Measurements from ENCODE around the gene INAVA. TPM values are rescaled to one million over a fixed set of nuclear protein-coding genes. Genes with fewer than 3 reads are reported as not detected.
A peak's percentile ranks its signal among the peaks of the same experiment; 100 is the strongest.

Gene INAVA
- total and polyA plus RNA-seq, 2 experiments from 2014 or later, result 25.3 to 43.9 TPM

DNA sequence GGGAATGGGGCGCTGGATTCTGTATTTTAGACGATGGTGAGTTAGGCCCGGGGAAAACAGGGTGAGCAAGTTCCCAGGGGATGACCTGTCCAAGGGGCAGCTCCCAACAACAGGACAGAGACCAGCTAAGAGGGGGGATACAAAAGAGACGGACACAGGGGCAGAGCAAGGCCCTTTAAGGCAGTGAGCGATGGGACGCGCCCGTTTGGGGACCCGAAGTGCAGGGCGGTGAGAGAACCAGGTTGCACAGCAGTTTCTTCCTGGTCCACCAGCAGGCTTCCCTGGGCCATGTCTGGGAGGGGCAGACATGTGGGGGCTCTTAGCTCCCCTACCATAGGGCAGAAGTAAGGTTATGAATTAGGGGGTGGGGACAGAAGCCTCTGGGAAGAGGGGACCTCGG, 22.0 kb downstream of the INAVA start:
- TF ChIP-seq, protein P1, sequence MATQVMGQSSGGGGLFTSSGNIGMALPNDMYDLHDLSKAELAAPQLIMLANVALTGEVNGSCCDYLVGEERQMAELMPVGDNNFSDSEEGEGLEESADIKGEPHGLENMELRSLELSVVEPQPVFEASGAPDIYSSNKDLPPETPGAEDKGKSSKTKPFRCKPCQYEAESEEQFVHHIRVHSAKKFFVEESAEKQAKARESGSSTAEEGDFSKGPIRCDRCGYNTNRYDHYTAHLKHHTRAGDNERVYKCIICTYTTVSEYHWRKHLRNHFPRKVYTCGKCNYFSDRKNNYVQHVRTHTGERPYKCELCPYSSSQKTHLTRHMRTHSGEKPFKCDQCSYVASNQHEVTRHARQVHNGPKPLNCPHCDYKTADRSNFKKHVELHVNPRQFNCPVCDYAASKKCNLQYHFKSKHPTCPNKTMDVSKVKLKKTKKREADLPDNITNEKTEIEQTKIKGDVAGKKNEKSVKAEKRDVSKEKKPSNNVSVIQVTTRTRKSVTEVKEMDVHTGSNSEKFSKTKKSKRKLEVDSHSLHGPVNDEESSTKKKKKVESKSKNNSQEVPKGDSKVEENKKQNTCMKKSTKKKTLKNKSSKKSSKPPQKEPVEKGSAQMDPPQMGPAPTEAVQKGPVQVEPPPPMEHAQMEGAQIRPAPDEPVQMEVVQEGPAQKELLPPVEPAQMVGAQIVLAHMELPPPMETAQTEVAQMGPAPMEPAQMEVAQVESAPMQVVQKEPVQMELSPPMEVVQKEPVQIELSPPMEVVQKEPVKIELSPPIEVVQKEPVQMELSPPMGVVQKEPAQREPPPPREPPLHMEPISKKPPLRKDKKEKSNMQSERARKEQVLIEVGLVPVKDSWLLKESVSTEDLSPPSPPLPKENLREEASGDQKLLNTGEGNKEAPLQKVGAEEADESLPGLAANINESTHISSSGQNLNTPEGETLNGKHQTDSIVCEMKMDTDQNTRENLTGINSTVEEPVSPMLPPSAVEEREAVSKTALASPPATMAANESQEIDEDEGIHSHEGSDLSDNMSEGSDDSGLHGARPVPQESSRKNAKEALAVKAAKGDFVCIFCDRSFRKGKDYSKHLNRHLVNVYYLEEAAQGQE (IDR thresholded peaks at IDR 0.05; ENCODE audit: unreplicated experiment), result no peak
- no peak for TF ChIP-seq STAT1 (IDR thresholded peaks at IDR 0.05; ENCODE audit: unreplicated experiment)
- peak overlapping the region; percentile 38; the same call in 2 of the 3 replicates for H3K4me3 Mint-ChIP-seq
- H3K4me1 ChIP-seq (ENCODE audit: insufficient read depth), result peaks cover 10% of the 10 kb centered on the region
- 0 out of 2 replicates have a peak, but pooled peaks cover 6% of the 10 kb centered on the region for H3K9me2 ChIP-seq (ENCODE audit: insufficient read depth)
- H3K36me3 ChIP-seq (ENCODE audit: insufficient read depth), result no peaks in the 10 kb centered on the region
- peak overlapping the region; percentile 69; the same call in 1 of the 2 replicates for H3K27ac ChIP-seq (ENCODE audit: low read depth)
- no peaks in the 10 kb centered on the region for H3K9me3 Mint-ChIP-seq
- H3K79me2 ChIP-seq (replicated peaks; ENCODE audit: insufficient read depth), result no peaks in the 10 kb centered on the region
- peak overlapping the region; percentile 24; the same call in 1 of the 2 replicates for H3K27ac Mint-ChIP-seq
- DNase-seq (ENCODE audit: low spot score) (peak; percentile 55), ATAC-seq (peak; percentile 27)
- H4K20me1 ChIP-seq (replicated peaks; ENCODE audit: insufficient read depth), result no peaks in the 10 kb centered on the region
- peak overlapping the region; percentile 97 for H2AFZ ChIP-seq
- peaks cover 21% of the 10 kb centered on the region for H3K36me3 Mint-ChIP-seq (ENCODE audit: low read depth)
- H3K4me2 ChIP-seq, result peak overlapping the region; percentile 85
- no peaks in the 10 kb centered on the region for H3F3A ChIP-seq (replicated peaks; ENCODE audit: low read depth)
- no peaks in the 10 kb centered on the region for H3K27me3 ChIP-seq (ENCODE audit: insufficient read depth)
- peaks cover 12% of the 10 kb centered on the region for H3K4me1 Mint-ChIP-seq
- H3K27me3 Mint-ChIP-seq (ENCODE audit: insufficient read depth, low read depth, poor library complexity), result peaks cover 12% of the 10 kb centered on the region
- H3K4me3 ChIP-seq, result peak overlapping the region; percentile 59

GRCh38 chr1:200917291-200917817, 22.7 kb downstream of the INAVA start:
- H3K27me3 Mint-ChIP-seq (ENCODE audit: insufficient read depth, low read depth, poor library complexity), result peaks cover 10% of the 10 kb centered on the region
- no peak for TF ChIP-seq ZNF114 (CRISPR knock-in tag; IDR thresholded peaks at IDR 0.05)
- Histone ChIP-seq H3K36me3 (ENCODE audit: insufficient read depth) (no peaks in the 10 kb centered on the region), H3F3A (replicated peaks; ENCODE audit: low read depth) (no peaks in the 10 kb centered on the region), H3K27ac (ENCODE audit: low read depth) (no peak overlapping the region), H3K4me3 (no peak overlapping the region), H3K27me3 (ENCODE audit: insufficient read depth) (no peaks in the 10 kb centered on the region), H4K20me1 (replicated peaks; ENCODE audit: insufficient read depth) (no peaks in the 10 kb centered on the region), H3K79me2 (replicated peaks; ENCODE audit: insufficient read depth) (no peaks in the 10 kb centered on the region), H3K9me2 (ENCODE audit: insufficient read depth) (0 out of 2 replicates have a peak, but pooled peaks cover 6% of the 10 kb centered on the region), H3K4me1 (ENCODE audit: insufficient read depth) (peaks cover 10% of the 10 kb centered on the region), H2AFZ (peak overlapping the region; percentile 97; the same call in 1 of the 2 replicates), H3K4me2 (peak overlapping the region; percentile 85)
- DNase-seq (ENCODE audit: low spot score) (no peak), ATAC-seq (no peak)
- H3K4me1 Mint-ChIP-seq, result peaks cover 12% of the 10 kb centered on the region
- H3K9me3 Mint-ChIP-seq, result no peaks in the 10 kb centered on the region
- H3K27ac Mint-ChIP-seq, result no peak overlapping the region
- peaks cover 18% of the 10 kb centered on the region for H3K36me3 Mint-ChIP-seq (ENCODE audit: low read depth)
- H3K4me3 Mint-ChIP-seq, result no peak overlapping the region

- Histone ChIP-seq H3K9me2 (ENCODE audit: insufficient read depth) (0 out of 2 replicates have a peak, but pooled peaks cover 6% of the 10 kb centered on the region), H4K20me1 (replicated peaks; ENCODE audit: insufficient read depth) (no peaks in the 10 kb centered on the region), H3K79me2 (replicated peaks; ENCODE audit: insufficient read depth) (no peaks in the 10 kb centered on the region), H3K36me3 (ENCODE audit: insufficient read depth) (no peaks in the 10 kb centered on the region), H2AFZ (no peak overlapping the region), H3F3A (replicated peaks; ENCODE audit: low read depth) (no peaks in the 10 kb centered on the region), H3K4me1 (ENCODE audit: insufficient read depth) (peaks cover 10% of the 10 kb centered on the region), H3K27me3 (ENCODE audit: insufficient read depth) (no peaks in the 10 kb centered on the region), H3K27ac (ENCODE audit: low read depth) (no peak overlapping the region), H3K4me2 (no peak overlapping the region), H3K4me3 (no peak overlapping the region)
- H3K36me3 Mint-ChIP-seq (ENCODE audit: low read depth), result peaks cover 12% of the 10 kb centered on the region
- no peaks in the 10 kb centered on the region for H3K9me3 Mint-ChIP-seq
- ATAC-seq, result no peak
- H3K4me1 Mint-ChIP-seq, result peaks cover 12% of the 10 kb centered on the region
- DNase-seq (ENCODE audit: low spot score), result no peak
- H3K27me3 Mint-ChIP-seq (ENCODE audit: insufficient read depth, low read depth, poor library complexity), result peaks cover 10% of the 10 kb centered on the region
- H3K4me3 Mint-ChIP-seq, result no peak overlapping the region
- H3K27ac Mint-ChIP-seq, result no peak overlapping the region
- TF ChIP-seq ETS1 (IDR thresholded peaks at IDR 0.05), result no peak
- no peak for TF ChIP-seq ZNF331 (CRISPR knock-in tag; IDR thresholded peaks at IDR 0.05; ENCODE audit: low read depth)
- TF ChIP-seq EZH2phosphoT487 (IDR thresholded peaks at IDR 0.05; ENCODE audit: unreplicated experiment), result no peak
- TF ChIP-seq NANOG (IDR thresholded peaks at IDR 0.05; ENCODE audit: borderline replicate concordance), result no peak
- TF ChIP-seq, protein P2, sequence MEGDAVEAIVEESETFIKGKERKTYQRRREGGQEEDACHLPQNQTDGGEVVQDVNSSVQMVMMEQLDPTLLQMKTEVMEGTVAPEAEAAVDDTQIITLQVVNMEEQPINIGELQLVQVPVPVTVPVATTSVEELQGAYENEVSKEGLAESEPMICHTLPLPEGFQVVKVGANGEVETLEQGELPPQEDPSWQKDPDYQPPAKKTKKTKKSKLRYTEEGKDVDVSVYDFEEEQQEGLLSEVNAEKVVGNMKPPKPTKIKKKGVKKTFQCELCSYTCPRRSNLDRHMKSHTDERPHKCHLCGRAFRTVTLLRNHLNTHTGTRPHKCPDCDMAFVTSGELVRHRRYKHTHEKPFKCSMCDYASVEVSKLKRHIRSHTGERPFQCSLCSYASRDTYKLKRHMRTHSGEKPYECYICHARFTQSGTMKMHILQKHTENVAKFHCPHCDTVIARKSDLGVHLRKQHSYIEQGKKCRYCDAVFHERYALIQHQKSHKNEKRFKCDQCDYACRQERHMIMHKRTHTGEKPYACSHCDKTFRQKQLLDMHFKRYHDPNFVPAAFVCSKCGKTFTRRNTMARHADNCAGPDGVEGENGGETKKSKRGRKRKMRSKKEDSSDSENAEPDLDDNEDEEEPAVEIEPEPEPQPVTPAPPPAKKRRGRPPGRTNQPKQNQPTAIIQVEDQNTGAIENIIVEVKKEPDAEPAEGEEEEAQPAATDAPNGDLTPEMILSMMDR (conservative IDR thresholded peaks at IDR 0.05; ENCODE audit: low read depth in 2 of 2), result no peak
- no peak for TF ChIP-seq ZNF114 (CRISPR knock-in tag; IDR thresholded peaks at IDR 0.05)
- TF ChIP-seq EZH2 (IDR thresholded peaks at IDR 0.05; ENCODE audit: low read depth, unreplicated experiment), result no peak
Observed at GRCh38 chr1:200918006-200918405, 23.3 kb downstream of the INAVA start.
